KOPT-K1 (cell line): Measurements from ENCODE around the gene PRR36.

Source experiments
- H3K27ac ChIP-seq: fragments of 200-600 bp; sonication (generic); 2 replicates; pipeline ENCODE4 v1.5.1; 2016; ENCODE audit warnings: antibody characterized with exemption, mild to moderate bottlenecking, low read depth, low read length; ENCODE audit not compliant: poor library complexity, severe bottlenecking
- H3K36me3 ChIP-seq: fragments of 200-600 bp; sonication (generic); 2 replicates; pipeline ENCODE4 v1.5.1; 2017; ENCODE audit warnings: antibody characterized with exemption, mild to moderate bottlenecking, low read length, moderate library complexity; ENCODE audit not compliant: insufficient read depth
- H3K9me3 ChIP-seq: fragments of 200-600 bp; sonication (generic); 2 replicates; pipeline ENCODE4 v1.5.1; 2017; ENCODE audit warnings: antibody characterized with exemption, low read length, mild to moderate bottlenecking; ENCODE audit not compliant: insufficient read depth, poor library complexity, severe bottlenecking

PRR36 gene

GRCh38 chr19:7916103-7916954 lies 42.1 kb upstream of the PRR36 start:
- Histone ChIP-seq H3K27ac (no peak overlapping the region), H3K9me3 (no peaks in the 10 kb centered on the region), H3K36me3 (peaks cover 18% of the 10 kb centered on the region; the same call in 1 of the 2 replicates)

DNA sequence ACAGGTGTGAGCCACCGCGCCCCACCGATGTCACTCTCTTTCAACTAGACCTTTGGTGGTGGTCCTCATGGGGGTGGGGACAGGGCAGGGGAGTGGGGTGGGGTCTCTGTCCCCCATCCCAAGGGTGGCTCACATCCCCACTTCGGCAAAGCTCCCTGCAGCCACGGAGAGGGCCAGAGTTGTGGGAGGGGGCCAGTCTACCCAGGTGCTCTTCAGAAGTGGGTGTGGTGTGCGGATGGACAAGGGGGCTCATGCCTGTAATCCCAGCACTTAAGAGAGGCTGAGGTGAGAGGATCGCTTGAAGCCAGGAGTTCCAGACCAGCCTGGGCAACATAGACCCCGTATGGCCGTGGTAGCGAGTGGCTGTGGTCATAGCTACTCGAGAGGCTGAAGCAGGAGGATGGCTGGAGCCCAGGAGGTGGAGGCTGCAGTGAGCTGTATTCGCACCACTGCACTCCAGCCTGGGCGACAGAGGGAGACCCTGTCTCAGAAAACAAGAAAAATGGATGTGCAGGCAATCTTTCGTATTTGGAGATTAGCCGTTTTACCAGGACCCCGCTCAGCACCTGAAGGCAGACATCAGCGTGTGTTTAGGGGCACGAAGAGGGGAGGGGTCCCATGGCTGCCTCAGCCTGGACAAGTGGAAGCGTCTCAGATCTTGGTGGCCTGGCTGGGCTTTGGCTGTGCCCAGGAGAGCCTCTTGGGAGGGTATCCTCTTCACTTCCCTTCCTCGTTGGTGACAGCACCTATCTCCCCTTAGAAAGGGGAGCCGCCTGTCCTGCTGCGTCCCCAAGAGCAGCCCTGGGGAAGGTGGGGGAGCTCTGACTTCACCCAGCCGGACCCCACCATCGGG lies 41.3 kb upstream of the PRR36 start:
- Histone ChIP-seq H3K36me3 (peaks cover 27% of the 10 kb centered on the region; the same call in 1 of the 2 replicates), H3K27ac (no peak overlapping the region)

GRCh38 chr19:7914598-7915045 lies 40.4 kb upstream of the PRR36 start, which contains the start of gene TGFBR3L:
Gene TGFBR3L, plus strand, starts transcription at chr19:7914830.
- Histone ChIP-seq H3K36me3 (peaks cover 34% of the 10 kb centered on the region; the same call in 1 of the 2 replicates), H3K27ac (no peak within 1 kb of the TSS), H3K9me3 (no peaks in the 10 kb centered on the region)

More for the DNA sequence above, 41.3 kb upstream of the PRR36 start:
- H3K9me3 ChIP-seq, result no peaks in the 10 kb centered on the region

DNA sequence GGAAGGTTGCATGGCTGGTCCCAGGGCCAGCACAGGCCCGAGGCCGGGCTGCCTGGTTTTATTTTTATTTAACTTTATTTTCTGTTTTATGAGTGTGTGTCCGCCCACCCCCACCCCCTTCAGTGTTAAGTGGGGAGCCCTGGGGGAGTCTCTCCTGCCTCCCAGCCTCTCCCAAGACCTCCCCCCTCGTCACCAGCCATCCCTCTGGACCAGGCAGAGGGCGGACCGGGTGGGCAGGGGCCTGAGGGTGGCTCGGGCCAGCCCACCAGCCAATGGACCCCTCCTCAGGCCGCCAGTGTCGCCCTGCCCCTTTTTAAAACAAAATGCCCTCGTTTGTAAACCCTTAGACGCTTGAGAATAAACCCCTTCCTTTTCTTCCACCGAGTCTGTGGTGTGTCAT lies 39.9 kb upstream of the PRR36 start:
- peaks cover 34% of the 10 kb centered on the region; the same call in 1 of the 2 replicates for H3K36me3 ChIP-seq
- H3K9me3 ChIP-seq, result no peaks in the 10 kb centered on the region
- H3K27ac ChIP-seq, result no peak overlapping the region

- Histone ChIP-seq H3K27ac (no peak overlapping the region), H3K9me3 (no peaks in the 10 kb centered on the region), H3K36me3 (peaks cover 34% of the 10 kb centered on the region; the same call in 1 of the 2 replicates)
Measured at GRCh38 chr19:7913652-7914051, 39.5 kb upstream of the PRR36 start.

- Histone ChIP-seq H3K36me3 (peaks cover 34% of the 10 kb centered on the region; the same call in 1 of the 2 replicates), H3K9me3 (no peaks in the 10 kb centered on the region), H3K27ac (no peak overlapping the region)
Measured at GRCh38 chr19:7912697-7913564, 38.7 kb upstream of the PRR36 start.

- H3K36me3 ChIP-seq, result peaks cover 34% of the 10 kb centered on the region; the same call in 1 of the 2 replicates
- H3K9me3 ChIP-seq, result no peaks in the 10 kb centered on the region
- no peak overlapping the region for H3K27ac ChIP-seq
Measured at GRCh38 chr19:7912144-7912696, 38.0 kb upstream of the PRR36 start.

DNA sequence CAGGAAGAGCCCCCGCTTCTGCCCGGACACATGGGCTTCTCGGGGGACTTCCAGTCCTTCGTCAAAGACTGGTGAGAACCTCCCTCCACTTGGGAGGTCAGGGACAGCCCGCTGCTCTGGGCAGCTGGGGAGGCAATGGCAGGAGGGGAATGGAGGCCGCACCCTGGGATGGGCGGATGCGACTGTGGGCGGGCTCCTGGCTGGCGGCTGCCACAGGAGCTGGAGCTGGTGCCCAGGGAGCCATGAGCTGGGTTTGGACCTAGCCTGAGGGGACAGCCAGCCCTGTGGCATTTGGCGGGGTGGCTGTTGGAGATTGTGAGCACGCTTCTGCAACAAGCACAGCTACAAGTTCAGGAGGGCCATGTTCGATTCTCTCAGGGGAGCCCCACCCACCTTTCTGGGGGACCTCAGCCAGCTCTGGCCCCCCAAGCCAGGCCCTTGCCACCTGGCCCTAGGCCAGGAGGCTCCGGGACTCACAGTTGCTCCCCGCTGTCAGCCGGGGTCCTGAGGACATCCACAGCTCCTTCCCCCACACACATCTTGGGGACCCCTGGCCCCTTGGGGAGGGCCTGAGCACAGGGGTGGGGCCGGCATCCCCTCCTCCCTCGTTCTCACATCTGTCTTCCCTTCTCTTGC lies 37.4 kb upstream of the PRR36 start:
- Histone ChIP-seq H3K27ac (no peak overlapping the region), H3K36me3 (peaks cover 34% of the 10 kb centered on the region; the same call in 1 of the 2 replicates), H3K9me3 (no peaks in the 10 kb centered on the region)

DNA sequence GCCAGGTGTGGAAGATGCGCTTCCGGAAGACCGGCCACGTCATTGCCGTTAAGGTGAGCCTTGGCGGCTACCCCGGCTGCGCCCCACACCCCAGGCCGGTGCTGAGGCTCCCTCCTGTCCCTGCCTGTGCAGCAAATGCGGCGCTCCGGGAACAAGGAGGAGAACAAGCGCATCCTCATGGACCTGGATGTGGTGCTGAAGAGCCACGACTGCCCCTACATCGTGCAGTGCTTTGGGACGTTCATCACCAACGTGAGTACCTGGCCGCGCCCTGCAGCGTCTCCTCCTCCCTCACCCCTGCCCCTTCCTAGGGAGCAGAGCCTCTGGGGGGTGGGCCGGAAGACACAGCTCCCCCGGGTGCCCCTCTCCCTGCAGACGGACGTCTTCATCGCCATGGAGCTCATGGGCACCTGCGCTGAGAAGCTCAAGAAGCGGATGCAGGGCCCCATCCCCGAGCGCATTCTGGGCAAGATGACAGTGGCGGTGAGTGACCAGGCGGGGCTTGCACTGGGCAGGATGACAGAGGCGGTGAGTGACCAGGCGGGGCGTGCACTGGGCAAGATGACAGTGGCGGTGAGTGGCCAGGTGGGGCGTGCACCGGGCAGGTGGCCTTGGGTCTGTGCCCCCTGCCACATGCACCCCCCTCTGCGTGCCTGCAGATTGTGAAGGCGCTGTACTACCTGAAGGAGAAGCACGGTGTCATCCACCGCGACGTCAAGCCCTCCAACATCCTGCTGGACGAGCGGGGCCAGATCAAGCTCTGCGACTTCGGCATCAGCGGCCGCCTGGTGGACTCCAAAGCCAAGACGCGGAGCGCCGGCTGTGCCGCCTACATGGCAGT lies 36.4 kb upstream of the PRR36 start:
- no peak overlapping the region for H3K27ac ChIP-seq
- no peaks in the 10 kb centered on the region for H3K9me3 ChIP-seq
- peaks cover 45% of the 10 kb centered on the region for H3K36me3 ChIP-seq

DNA sequence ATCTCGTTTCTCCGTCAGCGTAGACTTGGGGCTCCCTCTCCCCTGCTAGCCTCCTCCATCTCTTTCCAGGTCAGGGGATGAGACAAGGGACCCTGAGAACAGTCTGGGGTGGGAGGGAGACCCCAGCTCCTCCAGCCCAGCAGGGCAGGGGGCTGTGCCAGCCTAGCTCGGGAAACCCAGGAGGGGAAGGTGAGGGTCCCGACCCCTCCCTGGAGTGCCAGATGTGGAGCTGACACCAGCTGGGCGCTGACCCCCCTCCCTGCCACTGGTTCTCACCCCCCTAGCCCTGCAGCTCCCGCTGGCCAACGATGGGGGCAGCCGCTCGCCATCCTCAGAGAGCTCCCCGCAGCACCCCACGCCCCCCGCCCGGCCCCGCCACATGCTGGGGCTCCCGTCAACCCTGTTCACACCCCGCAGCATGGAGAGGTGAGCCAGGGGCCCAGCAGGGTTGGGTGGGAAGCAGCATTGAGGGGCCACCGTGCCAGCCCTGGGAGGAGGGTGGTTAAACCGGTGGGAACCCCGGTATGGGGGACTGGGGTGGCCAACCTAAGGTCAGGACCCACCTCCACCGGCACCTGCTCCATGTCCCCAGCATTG lies 35.4 kb upstream of the PRR36 start:
- Histone ChIP-seq H3K36me3 (peaks cover 45% of the 10 kb centered on the region), H3K27ac (no peak overlapping the region), H3K9me3 (no peaks in the 10 kb centered on the region)

DNA sequence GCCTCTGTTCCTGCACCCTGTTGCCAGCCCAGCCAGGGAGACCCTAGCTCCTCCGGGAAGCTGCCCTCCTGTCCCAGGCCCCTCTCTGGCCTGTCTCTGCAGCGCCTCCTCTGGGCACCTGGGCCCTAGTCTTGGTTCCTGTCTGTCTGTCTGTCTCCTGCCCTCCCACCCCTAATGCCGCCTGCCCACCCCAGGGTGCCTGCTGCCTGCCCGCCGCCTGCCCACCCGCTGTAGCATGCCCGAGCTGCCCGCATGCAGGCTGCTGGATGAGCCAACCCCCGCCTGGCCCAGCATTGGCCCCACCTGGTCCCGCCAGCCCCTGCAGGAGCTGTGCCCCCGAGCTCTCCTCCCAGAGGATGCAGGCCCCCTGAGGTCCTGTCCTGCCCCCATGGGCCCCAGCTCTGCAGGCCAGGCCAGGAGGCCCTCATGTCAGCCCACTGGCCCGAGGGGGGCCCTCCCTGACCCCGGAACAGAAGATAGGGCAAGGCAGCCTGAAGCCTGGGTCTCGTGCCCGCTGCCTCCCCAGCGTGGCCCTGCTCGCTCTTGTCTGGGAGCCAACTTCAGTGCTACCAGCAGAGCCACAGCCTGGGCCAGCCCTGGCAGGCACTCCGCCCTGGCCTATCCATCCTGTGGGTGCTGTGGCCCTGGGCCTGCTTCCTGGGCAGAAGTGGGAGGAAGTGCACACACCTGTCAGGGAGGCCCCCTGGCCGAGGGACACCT lies 34.7 kb upstream of the PRR36 start:
- Histone ChIP-seq H3K36me3 (peaks cover 45% of the 10 kb centered on the region), H3K9me3 (no peaks in the 10 kb centered on the region), H3K27ac (no peak overlapping the region)

GRCh38 chr19:7908078-7908699 lies 34.0 kb upstream of the PRR36 start:
- Histone ChIP-seq H3K27ac (no peak overlapping the region), H3K36me3 (peaks cover 44% of the 10 kb centered on the region), H3K9me3 (no peaks in the 10 kb centered on the region)
